ENCODE measurements around the gene XRCC1. TPM values are rescaled to one million over a fixed set of nuclear protein-coding genes. Genes with fewer than 3 reads are reported as not detected.

XRCC1 gene
- total and polyA plus RNA-seq, 10 of the 15 experiments (the other 5 are each of a cell fraction or from before 2014, with no cell fraction given), result 2.0 to 51.1 (median 33.7) TPM

DNA sequence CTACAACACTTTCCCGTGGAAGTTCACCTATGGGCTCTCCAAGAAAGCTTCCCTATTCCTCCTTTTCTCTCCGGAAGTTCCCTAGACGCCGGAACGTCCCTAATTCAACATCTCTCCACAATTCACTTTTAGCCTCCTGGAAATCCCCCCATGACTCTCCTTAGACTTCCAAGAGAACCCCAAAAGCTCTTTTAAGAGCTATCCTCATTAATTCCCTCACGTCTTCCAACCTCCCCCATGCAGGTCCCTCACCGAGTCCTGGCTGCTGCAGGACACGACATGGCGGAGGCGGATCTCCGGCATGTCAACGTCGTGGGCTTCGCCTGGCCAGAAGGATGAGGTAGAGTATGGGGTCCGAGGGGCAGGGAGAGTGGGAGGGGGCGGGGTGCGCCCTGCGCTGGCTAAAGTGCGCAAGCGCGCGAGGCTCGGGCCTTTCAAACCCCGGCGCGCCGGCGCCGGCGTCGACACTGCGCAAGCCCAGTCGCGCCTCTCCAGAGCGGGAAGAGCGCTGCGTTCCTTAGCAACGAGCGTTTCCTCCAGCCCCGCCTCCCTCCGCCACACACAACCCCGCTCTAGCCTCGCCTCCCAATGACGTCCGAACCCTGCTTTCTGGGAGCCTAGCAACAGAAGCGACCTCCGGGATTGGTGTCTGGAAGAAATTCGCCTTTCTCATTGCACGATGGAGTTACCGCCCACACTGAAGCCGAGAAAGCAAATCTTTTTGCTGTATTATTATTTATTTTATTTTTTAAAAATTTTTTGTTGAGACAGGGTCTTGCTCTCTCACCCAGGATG is at the start of gene XRCC1, which contains the start of gene PINLYP (continued):
- TF ChIP-seq, protein P1, sequence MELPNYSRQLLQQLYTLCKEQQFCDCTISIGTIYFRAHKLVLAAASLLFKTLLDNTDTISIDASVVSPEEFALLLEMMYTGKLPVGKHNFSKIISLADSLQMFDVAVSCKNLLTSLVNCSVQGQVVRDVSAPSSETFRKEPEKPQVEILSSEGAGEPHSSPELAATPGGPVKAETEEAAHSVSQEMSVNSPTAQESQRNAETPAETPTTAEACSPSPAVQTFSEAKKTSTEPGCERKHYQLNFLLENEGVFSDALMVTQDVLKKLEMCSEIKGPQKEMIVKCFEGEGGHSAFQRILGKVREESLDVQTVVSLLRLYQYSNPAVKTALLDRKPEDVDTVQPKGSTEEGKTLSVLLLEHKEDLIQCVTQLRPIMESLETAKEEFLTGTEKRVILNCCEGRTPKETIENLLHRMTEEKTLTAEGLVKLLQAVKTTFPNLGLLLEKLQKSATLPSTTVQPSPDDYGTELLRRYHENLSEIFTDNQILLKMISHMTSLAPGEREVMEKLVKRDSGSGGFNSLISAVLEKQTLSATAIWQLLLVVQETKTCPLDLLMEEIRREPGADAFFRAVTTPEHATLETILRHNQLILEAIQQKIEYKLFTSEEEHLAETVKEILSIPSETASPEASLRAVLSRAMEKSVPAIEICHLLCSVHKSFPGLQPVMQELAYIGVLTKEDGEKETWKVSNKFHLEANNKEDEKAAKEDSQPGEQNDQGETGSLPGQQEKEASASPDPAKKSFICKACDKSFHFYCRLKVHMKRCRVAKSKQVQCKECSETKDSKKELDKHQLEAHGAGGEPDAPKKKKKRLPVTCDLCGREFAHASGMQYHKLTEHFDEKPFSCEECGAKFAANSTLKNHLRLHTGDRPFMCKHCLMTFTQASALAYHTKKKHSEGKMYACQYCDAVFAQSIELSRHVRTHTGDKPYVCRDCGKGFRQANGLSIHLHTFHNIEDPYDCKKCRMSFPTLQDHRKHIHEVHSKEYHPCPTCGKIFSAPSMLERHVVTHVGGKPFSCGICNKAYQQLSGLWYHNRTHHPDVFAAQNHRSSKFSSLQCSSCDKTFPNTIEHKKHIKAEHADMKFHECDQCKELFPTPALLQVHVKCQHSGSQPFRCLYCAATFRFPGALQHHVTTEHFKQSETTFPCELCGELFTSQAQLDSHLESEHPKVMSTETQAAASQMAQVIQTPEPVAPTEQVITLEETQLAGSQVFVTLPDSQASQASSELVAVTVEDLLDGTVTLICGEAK (IDR thresholded peaks at IDR 0.05; ENCODE audit: borderline replicate concordance), result no peak
- TF ChIP-seq YY1 (IDR thresholded peaks at IDR 0.05; ENCODE audit: low read depth, low read length) (peak; percentile 49; the same call in 1 of the 2 replicates), STAT1 (conservative IDR thresholded peaks at IDR 0.05) (no peak), NBN (IDR thresholded peaks at IDR 0.05) (0 out of 2 replicates have a peak, but pooled peaks have one; percentile 34), CREB1 (IDR thresholded peaks at IDR 0.05; ENCODE audit: low read depth) (peak; percentile 96), KAT2A (conservative IDR thresholded peaks at IDR 0.05; ENCODE audit: control insufficient read depth, low read depth, low read length) (no peak), CHD2 (IDR thresholded peaks at IDR 0.05; ENCODE audit: borderline replicate concordance, low read depth, low read length) (peak; percentile 52; the same call in 1 of the 2 replicates), HDGF (IDR thresholded peaks at IDR 0.05) (no peak), TAF1 (IDR thresholded peaks at IDR 0.05; ENCODE audit: borderline replicate concordance, low read depth, low read length) (0 out of 2 replicates have a peak, but pooled peaks have one; percentile 31), YBX1 (IDR thresholded peaks at IDR 0.05) (no peak), NFYB (IDR thresholded peaks at IDR 0.05; ENCODE audit: insufficient read depth, low read depth, low read length) (peak; percentile 63; the same call in 1 of the 2 replicates), POLR2AphosphoS5 (IDR thresholded peaks at IDR 0.05; ENCODE audit: low read length) (peak; percentile 65; the same call in 1 of the 2 replicates), CREM (IDR thresholded peaks at IDR 0.05; ENCODE audit: low read depth) (peak; percentile 94)
- TF ChIP-seq, protein P2, sequence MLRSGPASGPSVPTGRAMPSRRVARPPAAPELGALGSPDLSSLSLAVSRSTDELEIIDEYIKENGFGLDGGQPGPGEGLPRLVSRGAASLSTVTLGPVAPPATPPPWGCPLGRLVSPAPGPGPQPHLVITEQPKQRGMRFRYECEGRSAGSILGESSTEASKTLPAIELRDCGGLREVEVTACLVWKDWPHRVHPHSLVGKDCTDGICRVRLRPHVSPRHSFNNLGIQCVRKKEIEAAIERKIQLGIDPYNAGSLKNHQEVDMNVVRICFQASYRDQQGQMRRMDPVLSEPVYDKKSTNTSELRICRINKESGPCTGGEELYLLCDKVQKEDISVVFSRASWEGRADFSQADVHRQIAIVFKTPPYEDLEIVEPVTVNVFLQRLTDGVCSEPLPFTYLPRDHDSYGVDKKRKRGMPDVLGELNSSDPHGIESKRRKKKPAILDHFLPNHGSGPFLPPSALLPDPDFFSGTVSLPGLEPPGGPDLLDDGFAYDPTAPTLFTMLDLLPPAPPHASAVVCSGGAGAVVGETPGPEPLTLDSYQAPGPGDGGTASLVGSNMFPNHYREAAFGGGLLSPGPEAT (IDR thresholded peaks at IDR 0.05; ENCODE audit: low read depth), result peak; percentile 46
- TF ChIP-seq, protein P3, sequence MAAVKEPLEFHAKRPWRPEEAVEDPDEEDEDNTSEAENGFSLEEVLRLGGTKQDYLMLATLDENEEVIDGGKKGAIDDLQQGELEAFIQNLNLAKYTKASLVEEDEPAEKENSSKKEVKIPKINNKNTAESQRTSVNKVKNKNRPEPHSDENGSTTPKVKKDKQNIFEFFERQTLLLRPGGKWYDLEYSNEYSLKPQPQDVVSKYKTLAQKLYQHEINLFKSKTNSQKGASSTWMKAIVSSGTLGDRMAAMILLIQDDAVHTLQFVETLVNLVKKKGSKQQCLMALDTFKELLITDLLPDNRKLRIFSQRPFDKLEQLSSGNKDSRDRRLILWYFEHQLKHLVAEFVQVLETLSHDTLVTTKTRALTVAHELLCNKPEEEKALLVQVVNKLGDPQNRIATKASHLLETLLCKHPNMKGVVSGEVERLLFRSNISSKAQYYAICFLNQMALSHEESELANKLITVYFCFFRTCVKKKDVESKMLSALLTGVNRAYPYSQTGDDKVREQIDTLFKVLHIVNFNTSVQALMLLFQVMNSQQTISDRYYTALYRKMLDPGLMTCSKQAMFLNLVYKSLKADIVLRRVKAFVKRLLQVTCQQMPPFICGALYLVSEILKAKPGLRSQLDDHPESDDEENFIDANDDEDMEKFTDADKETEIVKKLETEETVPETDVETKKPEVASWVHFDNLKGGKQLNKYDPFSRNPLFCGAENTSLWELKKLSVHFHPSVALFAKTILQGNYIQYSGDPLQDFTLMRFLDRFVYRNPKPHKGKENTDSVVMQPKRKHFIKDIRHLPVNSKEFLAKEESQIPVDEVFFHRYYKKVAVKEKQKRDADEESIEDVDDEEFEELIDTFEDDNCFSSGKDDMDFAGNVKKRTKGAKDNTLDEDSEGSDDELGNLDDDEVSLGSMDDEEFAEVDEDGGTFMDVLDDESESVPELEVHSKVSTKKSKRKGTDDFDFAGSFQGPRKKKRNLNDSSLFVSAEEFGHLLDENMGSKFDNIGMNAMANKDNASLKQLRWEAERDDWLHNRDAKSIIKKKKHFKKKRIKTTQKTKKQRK (IDR thresholded peaks at IDR 0.05; ENCODE audit: low read depth, low read length), result no peak
- TF ChIP-seq, protein P4, sequence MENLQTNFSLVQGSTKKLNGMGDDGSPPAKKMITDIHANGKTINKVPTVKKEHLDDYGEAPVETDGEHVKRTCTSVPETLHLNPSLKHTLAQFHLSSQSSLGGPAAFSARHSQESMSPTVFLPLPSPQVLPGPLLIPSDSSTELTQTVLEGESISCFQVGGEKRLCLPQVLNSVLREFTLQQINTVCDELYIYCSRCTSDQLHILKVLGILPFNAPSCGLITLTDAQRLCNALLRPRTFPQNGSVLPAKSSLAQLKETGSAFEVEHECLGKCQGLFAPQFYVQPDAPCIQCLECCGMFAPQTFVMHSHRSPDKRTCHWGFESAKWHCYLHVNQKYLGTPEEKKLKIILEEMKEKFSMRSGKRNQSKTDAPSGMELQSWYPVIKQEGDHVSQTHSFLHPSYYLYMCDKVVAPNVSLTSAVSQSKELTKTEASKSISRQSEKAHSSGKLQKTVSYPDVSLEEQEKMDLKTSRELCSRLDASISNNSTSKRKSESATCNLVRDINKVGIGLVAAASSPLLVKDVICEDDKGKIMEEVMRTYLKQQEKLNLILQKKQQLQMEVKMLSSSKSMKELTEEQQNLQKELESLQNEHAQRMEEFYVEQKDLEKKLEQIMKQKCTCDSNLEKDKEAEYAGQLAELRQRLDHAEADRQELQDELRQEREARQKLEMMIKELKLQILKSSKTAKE (IDR thresholded peaks at IDR 0.05; ENCODE audit: low read depth, poor library complexity, severe bottlenecking), result no peak
- TF ChIP-seq, protein P5, sequence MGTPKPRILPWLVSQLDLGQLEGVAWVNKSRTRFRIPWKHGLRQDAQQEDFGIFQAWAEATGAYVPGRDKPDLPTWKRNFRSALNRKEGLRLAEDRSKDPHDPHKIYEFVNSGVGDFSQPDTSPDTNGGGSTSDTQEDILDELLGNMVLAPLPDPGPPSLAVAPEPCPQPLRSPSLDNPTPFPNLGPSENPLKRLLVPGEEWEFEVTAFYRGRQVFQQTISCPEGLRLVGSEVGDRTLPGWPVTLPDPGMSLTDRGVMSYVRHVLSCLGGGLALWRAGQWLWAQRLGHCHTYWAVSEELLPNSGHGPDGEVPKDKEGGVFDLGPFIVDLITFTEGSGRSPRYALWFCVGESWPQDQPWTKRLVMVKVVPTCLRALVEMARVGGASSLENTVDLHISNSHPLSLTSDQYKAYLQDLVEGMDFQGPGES (IDR thresholded peaks at IDR 0.05), result peak; percentile 14; the same call in 1 of the 2 replicates

Measured in GM12878 (cell line).